HG02623 (cell line): ENCODE results near the gene FRAT1.
"Not testable (repeated sequence)": the region's sequence is repeated elsewhere in the genome, so short reads cannot be mapped to it uniquely, and the experiment has no call there.

Experiments
- ATAC-seq: cut with Tn5 transposase; IDR thresholded peaks from one replicate; pipeline ENCODE4 v1.9.1; 2021; ENCODE audit warnings: moderate library complexity; ENCODE audit not compliant: unreplicated experiment

The FRAT1 gene, protein sequence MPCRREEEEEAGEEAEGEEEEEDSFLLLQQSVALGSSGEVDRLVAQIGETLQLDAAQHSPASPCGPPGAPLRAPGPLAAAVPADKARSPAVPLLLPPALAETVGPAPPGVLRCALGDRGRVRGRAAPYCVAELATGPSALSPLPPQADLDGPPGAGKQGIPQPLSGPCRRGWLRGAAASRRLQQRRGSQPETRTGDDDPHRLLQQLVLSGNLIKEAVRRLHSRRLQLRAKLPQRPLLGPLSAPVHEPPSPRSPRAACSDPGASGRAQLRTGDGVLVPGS

DNA sequence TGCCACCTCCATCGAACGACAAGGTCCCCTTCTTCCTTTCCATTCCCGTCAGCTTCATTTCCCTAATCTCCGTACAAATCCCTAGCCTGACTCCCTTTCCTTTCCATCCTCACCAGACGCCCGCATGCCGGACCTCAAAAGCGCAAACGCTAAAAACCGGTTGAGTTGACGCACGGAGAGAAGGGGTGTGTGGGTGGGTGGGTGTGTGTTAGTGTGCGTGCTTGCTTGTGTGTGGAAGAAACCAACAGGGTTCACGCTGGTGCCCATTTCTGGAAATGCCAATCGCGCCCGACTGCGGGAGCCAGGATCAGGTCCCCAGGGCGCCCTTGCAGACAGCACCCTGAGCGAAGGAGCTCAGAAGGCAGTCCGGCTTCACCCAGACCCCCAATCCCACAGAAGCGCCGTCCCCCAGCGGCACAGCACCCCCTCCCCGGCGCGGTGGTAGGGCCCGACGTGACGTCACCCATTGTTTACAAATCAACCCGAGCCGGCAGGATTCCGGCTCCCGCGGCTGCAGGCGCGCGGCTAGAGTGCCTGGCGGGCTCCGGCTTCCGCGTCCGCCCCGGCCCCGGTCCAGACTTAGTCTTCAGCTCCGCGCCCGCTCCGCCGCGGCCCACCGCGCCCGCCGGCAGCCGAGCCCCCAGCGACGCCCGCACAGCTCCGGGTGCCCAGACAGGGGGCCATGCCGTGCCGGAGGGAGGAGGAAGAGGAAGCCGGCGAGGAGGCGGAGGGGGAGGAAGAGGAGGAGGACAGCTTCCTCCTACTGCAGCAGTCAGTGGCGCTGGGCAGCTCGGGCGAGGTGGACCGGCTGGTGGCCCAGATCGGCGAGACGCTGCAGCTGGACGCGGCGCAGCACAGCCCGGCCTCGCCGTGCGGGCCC lies at the start of gene FRAT1:
TSS of gene FRAT1 (plus strand) at position 500 of the 880 bp plus-strand sequence. CDS start at position 683, 183 bp downstream.
- peak; percentile 79 for ATAC-seq

DNA sequence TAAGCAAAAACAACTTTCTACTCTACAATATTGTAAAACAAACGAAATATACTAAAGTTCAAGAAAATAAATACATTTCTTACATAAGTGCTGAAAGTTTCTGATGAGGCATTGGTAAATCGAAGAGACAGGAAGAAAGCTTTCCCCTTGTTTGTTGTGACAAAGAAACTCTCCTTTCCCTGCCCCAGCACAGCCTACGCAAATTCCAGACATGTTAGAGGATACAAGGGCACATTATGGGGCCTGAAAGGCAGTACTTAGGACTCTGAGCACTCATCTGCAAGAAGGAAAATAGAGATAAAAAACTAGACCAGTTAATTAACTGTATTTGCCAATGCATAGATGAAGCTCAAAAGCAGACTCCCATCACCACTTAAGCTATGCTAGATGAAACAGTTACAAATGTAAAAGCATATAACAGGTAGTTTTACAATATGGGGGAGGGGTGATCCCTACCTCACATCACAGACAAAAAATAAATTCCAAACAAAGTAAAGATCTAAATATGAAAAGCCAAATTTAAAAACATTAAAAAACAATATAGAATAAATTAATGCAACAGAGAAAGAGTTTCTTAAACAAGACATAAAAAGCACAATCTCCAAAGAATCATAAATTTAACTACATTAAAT lies 48.4 kb upstream of the FRAT1 start:
- ATAC-seq: no peak

DNA sequence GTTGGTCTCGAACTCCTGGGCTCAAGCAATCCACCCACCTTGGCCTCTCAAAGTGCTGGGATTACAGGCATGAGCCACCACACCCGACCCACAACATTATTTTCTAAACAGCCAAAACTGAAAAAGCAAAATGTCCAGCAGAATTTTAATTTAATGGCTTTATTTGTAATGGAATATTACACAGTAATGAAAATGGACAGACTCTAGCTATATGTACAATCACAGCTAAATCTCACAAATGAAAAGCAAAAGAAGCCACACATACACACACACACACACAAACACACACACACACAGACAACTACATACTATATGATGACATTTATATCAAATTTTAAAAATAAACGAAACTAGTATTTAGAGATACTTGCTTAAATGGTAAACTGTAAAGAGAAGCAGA lies 45.4 kb upstream of the FRAT1 start:
- ATAC-seq: no peak

DNA sequence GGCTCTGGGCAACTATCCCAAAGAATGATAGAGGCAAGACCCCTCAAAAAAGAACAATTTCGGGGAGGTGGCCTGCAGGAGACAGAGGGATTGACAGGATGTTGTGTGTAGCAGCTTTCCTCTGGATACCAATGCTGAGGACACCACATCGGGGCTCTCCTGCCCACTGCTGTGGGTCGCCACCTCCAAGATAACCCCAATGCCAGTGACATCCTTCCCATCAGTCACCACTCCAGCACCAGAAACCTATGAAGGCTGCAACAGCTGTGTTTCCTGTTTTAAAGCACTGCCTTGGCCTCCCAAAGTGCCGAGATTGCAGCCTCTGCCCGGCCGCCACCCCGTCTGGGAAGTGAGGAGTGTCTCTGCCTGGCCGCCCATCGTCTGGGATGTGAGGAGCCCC lies 44.2 kb upstream of the FRAT1 start:
- ATAC-seq: no peak

DNA sequence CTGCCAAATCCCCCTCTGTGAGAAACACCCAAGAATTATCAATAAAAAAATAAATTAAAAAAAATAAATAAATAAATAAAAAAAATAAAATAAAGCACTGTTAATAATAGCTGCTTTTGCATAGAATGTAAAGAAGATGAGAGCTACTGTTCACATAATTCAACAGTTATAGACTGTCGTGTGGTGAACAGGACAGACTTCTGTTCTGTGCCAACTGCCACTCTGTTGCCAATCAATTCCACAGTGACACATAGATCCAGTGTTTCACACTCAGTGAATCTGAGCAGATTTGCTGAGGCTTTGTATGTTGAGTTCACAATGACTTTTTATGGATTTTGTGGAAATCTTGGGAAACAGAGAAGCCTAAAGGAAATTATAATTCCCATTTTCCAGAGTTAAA lies 41.5 kb upstream of the FRAT1 start:
- ATAC-seq: no peak

DNA sequence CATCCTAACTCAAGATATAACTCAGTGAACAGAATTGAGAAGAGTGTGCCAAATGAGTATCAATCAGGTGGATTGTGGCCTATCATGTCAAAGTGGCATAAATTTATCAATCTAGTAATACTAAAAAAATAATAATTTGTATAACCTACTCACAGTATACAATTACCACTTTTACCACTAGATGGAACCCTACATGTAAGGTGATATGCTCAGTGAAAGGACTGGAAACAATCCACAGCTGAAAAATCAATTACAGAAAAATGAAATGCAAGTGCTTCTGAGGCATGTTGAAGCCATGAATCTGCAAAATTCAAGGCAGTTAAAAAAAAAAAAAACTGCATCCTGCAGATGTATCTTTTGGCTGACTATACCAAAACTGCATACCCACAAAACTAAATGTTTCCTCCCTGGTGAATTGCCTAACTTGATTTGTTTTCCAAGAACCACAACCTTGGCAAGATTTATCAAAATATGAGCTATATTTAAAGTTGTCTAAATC lies 40.5 kb upstream of the FRAT1 start:
- no peak for ATAC-seq

DNA sequence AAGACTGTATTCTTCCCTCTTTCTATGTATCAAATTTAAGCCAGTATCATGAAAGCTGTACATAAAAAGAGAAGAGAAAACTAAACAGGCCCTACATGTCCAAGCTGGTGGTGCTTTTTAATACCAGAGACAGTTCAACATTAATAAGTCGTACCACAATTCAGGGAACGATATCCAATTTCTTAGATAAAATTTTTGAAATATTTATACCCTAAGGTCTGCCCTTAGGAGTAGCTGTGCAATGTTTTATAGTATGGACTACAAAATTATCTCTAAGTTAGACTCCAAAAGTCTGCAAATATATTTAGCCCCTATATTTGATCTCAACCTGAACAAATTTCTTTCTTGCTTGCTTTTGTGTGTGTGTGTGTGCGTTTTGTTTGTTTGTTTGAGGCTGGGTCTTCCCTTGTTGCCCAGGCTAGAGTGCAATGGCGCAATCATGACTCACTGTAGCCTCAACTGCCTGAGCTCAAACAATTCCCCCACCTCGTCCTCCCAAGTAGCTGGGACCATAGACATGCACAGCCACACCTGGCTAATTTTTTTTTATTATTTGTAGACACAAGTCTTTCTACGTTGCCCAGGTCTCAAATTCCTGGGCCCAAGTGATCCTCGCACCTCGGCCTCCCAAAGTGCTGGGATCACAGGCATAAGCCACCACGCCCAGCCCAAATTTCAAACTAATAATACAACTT lies 39.8 kb upstream of the FRAT1 start:
- no peak for ATAC-seq

DNA sequence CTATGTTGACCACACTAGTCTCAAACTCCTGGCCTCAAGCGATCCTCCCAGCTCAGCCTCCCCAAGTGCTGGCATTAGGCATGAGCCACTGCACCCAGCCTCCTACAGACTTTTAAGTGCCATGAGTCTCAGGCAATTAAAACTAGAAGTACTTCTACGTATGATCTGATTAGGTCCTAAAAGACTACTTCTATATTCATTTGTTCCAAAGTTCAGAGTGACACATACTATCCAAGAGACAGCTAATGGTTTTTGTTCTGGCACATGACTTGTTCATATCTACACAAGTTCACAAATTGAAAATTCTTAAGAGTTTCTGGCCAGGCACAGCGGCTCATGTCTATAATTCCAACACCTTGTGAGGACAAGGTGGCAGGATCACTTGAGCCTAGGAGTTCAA lies 38.3 kb upstream of the FRAT1 start:
- no peak for ATAC-seq

DNA sequence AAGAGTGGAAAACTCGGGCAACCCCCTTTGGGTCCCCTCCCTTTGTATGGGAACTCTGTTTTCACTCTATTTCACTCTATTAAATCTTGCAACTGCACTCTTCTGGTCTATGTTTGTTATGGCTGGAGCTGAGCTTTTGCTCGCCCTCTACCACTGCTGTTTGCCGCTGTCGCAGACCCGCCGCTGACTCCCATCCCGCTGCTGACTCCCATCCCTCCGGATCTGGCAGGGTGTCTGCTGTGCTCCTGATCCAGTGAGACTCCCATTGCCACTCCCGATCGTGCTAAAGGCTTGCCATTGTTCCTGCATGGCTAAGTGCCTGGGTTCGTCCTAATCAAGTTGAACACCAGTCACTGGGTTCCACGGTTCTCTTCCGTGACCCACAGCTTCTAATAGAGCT lies 29.0 kb upstream of the FRAT1 start:
- ATAC-seq: not testable (repeated sequence)

DNA sequence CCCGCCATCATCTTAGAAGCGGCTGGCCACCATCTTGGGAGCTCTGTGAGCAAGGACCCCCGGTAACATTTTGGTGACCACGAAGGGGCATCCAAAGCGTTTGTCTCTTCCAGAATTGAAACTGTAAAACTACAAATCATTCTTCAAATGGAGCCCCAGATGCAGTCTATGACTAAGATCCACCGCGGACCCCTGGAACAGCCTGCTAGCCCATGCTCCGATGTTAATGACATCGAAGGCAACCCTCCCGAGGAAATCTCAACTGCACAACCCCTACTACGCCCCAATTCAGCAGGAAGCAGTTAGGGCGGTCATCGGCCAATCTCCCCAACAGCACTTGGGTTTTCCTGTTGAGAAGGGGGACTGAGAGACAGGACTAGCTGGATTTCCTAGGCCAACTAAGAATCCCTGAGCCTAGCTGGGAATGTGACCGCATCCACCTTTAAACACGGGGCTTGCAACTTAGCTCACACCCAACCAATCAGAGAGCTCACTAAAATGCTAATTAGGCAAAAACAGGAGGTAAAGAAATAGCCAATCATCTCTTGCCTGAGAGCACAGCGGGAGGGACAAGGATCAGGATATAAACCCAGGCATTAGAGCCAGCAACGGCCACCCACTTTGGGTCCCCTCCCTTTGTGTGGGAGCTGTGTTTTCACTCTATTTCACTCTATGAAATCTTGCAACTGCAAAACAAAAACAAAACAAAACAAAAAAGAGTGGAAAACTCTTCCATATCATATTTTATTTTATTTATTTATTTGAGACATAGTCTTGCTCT lies 28.3 kb upstream of the FRAT1 start:
- not testable (repeated sequence) for ATAC-seq

DNA sequence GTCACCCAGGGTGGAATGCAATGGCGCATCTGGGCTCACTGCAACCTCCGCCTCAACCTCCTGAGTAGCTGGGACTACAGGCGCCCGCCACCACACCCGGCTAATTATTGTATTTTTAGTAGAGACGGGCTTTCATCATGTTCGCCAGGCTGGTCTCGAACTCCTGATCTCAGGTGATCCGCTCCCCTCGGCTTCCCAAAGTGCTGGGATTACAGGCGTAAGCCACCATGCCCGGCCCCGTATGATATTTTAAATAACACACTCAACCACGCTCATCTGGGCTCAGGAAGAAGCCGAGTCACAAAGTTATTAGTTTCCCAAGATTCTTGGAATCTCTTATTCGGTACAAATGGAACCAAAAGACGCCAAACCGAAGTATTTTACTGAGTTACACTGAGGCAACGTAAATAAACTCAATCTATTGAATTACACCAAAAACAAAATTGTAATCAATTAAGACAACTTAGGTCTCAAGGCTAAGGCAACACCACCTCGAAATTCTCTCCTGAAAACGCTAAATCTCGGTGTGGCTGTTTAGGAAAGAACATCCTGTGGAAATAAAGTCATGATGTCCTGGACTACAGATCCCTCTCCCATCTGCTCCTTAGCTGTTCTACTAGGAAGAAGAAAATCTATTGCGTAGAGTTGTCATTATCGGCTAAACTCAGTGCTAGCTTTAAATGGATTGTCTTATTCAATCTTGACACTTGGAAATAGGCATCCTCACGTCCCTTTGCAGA lies 27.5 kb upstream of the FRAT1 start:
- no peak for ATAC-seq

DNA sequence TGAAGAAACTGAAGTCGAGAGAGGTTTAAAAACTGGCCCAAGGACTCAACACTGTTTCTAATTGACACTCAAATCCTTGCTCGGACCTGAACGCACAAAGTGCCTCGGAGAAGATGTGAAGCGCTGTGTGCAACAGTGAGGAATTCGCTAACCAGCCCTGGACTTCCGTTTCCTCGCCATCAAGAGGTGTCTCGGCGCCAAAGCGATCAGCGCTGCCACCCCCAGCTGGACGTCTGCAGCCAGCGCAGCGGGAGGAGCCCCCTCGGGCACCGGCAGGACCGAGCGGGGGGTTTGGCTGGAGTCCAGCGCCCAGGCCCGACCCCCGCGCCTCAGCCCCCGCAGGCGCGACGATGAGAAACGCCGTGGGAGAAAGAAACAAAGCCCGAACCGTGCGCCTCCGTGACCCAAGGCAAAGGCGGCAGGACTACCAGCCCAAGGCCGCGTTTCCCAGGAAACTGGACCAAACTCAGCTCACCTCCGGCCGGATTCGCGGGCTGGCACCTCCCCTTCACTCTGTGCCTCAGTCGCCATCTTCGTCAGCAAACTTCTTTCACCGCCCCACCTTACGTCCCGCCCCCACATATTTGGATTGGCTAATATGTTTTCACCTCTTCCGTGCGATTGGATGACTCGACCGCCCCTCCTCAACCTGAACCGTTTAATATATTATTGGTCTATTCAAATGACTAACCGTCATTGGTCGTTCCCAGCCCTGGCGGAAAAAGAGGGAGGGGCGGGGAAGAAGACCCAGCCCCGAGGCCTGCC lies 26.8 kb upstream of the FRAT1 start, which contains the start of gene ARHGAP19:
TSS of gene ARHGAP19 (minus strand) at position 541 of the 765 bp plus-strand sequence. CDS start at position 531, 10 bp downstream.
- peak; percentile 95 for ATAC-seq

DNA sequence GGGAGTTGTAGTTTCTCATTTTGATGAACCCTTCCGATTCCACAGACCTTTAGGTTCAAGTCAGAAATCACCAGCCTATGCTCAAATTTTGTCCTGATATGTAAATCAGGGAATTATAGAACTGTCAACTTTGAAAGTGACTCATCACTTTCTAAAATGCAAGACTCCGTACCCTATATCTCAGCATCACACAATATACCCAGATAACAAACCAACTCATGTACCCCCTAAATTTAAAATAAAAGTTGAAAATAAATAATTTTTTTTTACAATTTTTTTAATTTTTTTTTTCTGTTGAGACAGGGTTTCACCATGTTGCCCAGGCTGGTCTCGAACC lies 26.2 kb upstream of the FRAT1 start:
- ATAC-seq: no peak

DNA sequence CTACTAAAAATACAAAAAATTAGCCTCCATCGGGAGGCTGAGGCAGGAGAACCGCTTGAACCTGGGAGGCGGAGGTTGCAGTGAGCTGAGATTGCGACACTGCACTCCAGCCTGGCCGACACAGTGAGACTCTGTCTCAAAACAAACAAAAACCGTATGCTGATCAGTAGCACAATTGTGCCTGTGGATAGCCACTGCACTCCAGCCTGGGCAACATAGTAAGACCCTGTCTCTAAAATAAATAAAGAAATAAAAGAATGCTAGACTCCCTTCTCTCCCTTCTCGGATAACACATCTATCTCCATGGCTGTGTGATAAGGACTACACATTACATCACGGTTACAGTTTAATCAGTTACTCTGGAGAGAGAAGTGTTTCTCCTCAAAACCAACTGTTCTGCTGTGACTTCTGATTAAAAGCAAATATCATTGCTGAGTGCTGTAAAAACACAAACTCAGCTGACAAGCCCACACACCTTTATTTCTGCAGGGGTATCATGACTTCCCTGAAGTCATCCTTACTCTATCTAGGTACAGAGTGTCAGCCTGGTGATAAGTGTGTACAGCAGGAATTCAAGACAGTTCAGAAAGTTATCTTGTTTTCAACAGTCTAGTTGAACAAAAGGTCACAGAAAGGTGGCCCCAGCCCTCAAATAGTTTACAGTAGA lies 21.4 kb upstream of the FRAT1 start:
- no peak for ATAC-seq

DNA sequence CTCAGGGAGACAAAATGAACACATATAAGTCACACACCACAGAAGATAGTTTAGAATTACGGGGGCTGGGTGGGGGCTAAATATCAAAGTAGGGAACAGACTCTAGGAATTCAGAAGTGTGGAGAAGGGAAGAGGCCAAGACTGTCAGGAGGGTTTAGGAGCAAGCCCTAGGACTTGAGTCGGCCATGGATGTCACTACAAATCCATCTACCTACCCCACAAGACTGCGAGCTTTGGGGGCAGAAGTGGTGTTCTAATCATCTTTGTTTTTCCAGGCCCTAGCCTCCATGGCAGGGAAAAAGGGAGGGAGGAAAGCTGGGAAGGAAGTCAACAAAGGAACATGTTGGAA lies 20.9 kb upstream of the FRAT1 start:
- no peak for ATAC-seq

DNA sequence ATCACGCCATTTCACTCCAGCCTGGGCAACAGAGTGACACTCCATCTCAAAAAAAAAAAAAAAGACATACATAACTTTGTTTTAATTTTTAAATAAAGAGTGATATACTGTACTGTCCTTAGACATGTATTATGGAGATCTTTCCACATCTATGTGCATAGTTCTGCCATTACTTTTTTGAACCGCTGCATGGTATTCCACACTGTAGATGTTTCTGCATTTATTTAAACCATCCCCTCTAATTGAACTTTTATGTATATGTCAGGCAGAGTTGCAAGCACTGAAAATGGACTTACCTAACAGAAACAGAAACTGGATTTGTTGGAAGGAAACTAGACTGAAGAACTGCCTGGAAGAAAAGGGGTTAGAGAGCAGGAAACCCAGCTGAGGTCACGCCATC lies 18.1 kb upstream of the FRAT1 start:
- ATAC-seq: no peak

DNA sequence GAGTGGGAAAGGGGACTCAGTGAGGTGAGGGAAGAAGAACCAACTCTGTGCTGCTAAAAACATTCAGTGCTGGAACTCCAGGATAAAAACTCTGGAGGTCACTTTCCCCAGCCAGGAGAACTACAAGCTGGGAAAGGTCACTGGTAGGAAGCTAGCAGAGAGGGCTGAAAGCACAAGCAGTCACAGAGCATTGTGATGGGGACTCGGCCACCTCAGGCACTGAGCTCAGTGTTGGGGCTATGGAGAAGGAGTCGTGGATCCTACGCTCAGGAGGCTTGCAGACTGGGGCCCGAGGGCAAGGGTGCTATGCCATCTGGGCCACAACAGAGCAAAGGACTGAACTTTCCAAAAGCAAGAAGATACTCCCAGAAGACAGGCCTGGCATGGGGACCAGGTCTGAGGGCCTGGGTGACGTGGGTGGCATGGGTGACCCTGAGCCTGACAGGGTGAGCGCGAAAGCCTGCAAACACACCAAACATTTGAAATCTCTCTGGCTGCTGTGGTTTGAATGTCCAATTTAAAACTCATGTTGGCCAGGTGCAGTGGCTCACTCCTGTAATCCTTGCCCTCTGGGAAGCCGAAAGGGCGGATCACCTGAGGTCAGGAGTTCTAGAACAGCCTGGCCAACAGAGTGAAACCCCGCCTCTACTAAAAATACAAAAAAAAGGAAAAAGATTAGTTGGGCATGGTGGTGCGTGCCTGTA lies 16.8 kb upstream of the FRAT1 start:
- no peak for ATAC-seq

DNA sequence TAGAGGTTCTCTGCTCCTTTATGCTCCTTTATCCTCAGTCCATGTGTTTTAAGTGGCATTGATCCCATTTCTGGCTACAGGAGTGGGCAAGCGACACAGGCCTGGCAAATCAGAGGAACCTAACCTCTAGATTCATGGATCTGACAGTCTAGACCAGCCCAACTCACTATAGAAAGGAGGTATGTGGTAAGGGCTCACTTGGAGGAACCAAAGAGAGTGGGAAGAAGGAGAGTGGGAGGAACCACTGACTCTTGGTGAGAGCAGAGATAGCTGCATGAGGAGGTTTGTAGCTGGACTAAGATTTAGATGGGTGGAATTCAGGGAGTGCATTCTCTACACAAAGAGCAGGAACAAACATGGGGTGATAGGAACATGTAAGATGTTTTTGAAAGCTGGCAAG lies 11.6 kb upstream of the FRAT1 start:
- ATAC-seq: no peak
